Activated CD4-positive, alpha-beta T cell treated with anti-CD3 and anti-CD28 coated beads, Interleukin-10, Interleukin-2, amounts not matched to agents 100 ng/mL and 50 ng/mL, durations not matched to agents 16 hours and 8 hours (primary cell): ENCODE data around the gene PEX14.

Experiments
- DNase-seq: peaks from one replicate; pipeline ENCODE4 v3.0.0-alpha.2; 2020

The PEX14 gene

DNA sequence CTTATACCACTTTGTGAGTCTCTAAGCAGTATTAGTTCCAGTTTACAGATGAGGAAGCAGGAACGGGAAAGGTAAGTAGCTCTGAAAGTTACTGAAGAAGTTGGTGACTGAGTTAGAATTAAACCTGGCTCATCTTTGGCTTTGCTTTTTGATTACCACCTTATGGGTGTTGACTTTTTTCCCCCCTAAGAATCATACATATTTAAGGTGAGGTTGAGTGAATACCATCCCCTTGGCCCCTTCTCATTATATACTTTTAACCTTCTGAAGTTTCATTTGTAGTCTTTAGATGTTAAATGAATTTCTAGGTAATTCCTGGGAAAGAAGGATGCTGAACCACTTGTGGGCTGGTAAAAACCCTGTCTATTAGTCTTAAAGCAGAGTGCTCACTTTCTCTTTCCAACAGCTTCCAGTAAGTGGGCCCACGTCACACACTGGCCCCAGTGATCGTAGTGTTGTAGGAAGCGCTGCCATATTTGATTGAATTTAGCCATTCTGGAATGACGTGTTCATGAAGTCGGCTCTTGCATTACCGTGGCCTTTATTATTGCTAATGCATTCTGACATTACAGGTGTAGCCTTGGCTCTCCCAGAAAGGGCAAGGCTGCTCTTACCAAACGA is 46.9 kb downstream of the PEX14 start:
- no peak for DNase-seq

- DNase-seq = no peak
These were observed 47.6 kb downstream of the PEX14 start for GRCh38 chr1:10522322-10522860.

- no peak for DNase-seq
These were observed 50.5 kb downstream of the PEX14 start for GRCh38 chr1:10525208-10525607.

- no peak for DNase-seq
These were observed 53.6 kb downstream of the PEX14 start for GRCh38 chr1:10528066-10529014.

DNA sequence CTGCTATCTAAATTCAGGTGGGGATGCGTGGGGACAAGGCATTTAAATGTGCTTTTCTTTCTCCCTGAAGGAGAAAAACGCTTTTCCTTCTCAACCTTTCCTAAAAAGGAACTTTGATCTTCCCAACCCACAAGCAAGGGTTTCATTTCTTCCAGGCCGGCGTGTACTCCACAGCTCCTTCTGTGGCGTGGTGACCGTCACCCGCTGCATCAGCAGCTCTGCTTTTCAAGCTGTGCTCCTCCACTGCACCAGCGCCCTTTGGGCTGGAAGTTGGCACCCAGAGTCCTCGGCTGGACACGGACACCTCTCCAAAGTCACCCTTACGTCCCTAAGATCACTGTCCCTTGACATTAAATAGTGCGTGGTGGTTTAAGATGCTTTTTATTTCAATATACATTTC is 54.3 kb downstream of the PEX14 start:
- no peak for DNase-seq

GRCh38 chr1:10529765-10530164 is 55.0 kb downstream of the PEX14 start:
- DNase-seq = no peak

GRCh38 chr1:10530281-10530740 is 55.6 kb downstream of the PEX14 start:
- DNase-seq = no peak

DNA sequence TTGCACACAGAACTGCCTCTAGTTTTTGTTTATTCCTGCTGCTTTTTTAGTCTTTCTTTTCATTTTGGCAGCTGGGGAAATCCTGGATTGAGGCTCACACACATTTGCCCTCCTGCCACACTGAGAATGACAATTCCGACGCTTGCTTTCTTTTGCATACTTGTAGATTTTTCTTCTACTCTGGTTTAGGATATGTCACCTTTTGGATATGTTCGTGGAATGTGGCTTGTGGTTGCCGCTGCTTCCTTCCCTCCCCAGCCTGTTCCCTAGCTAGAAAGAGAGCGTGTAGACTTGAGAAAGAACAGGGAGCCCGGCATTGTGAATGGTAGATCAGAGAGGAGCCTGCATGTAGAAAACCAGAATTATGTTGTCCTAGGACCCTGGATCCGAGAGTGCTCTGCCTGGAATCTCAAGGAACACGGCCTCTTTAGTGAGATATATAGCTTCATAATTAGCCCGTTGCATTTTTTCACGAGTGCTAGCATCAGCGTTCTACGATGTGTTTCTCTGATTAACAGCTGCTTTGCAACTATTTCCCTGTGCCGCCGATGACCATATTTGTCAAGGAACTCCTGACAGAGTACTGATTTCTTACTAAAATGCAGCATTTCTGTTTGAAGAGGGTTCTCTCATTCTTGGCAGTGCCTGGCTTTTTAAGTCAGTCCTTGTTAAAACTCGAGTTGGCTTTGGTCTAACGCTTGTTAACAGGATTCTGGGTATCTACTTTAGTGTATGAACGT is 56.2 kb downstream of the PEX14 start:
- DNase-seq = no peak

- no peak for DNase-seq
These were observed 57.6 kb downstream of the PEX14 start for GRCh38 chr1:10532362-10532761.

DNA sequence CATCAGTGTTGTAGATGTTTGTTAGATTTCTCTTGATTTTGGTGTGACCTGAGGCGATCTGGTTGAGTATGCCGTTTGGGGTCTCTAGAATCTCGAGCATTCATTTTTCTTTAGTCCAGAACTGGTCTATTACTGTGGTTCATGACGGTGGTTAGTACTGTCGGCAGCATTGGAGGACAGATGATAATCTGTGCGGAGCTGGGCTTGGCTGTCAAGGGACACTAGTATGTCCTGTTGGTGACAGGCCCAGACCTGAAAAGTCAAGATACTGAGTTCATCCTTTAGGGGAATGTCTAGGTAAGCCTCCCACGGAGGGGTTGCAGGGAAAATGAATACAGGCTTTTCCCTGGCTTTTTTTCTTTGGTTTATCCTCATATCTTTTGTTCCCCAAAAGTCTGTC is 59.8 kb downstream of the PEX14 start:
- no peak for DNase-seq

DNA sequence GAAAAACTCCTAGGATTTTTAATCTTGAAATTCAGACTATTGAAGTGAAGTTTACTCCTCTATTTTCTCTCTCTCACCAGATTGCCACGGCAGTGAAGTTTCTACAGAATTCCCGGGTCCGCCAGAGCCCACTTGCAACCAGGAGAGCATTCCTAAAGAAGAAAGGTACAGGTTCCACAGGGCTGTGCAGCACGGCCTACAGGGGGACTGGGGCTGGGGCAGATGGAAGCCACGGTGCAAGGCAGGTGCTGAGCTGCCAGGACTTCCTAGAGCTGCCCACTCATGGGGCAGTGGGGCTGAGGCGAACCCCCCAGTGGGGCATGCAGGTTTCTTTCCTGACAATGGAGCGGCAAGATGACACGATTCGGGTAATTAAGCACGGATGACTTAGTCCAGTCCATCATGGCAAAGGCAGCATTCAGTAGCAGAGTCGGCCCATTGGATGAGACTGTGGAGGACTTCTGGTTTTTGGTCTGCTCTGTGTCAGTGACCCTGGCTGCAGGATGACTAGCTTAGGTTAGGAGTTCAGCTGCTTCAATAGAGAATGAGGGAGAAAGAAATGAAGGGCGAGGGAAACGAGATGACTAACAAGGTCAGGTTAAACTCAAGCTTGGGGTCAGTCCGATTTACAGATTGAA is 61.5 kb downstream of the PEX14 start:
- no peak for DNase-seq

GRCh38 chr1:10537082-10537766 is 62.5 kb downstream of the PEX14 start:
- no peak for DNase-seq

DNA sequence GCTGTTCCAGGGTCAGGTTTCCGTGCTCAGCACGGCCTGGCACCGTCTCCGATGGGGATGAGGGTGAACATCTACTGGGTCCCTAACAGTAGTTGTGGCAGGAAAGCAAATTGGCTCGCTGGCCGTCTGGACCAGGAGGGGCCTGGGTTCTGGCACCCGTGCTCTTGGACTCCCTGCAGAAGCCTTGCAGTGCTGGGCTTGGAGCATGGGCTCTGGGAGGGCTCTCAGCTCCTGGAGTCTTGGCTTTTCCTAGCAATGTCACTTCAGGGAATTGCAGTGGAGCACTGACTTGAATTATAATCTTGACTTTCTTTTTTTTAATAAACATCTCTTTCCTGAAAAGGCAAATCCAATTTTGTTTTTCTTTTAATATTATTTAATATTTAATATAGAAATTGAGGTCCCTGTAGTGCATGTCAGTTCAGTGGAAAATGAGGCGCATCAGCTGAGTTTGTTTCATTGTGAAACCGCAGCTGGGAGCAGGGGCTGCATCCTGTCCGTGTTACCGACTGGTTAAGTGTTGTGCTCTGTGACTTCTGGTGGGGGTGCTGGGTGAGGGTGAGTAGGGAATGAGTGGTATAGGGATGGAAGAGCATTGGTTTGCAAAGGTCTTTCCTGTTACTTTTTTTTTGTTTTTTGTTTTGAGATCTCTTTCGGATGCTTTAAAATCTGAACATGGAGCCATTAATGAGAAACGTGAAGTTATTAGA is 64.1 kb downstream of the PEX14 start:
- peak; percentile 30 for DNase-seq

- peak; percentile 24 for DNase-seq
These were observed 64.8 kb downstream of the PEX14 start for GRCh38 chr1:10539411-10540043.

DNA sequence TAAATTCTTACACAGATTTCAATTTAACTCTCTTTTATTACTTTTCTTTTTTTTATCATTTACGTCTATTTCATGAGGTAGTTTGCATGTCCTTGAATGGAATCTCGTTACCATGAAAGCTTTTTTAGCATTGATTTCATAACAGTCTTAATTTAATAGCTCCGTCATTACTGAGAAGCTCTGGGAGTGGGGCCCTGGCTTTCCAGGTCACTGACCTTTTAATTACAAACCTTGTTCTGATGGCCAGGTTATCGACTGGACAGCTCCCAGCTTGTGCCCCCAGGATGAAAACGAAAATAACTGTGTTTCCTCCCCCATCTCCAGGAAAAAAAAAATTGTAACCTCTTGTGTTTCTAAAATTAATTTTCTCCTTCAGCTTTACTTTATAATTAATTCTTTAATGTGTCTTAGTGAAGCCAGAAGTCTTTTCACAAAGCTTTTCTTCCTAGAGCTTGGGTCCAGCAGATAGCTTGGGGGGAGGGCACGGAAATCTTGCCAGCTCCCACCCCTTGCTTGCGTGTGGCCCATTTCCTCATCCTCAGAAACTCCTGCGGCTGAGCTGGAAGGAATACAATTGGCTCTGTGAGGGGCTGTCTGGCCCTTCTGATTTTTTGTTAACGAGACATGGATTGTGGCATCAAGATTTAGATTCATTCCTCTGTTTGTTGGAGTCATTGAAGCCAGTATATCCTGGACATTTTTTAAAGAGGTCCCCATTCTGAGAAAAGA is 65.7 kb downstream of the PEX14 start:
- DNase-seq = no peak

DNA sequence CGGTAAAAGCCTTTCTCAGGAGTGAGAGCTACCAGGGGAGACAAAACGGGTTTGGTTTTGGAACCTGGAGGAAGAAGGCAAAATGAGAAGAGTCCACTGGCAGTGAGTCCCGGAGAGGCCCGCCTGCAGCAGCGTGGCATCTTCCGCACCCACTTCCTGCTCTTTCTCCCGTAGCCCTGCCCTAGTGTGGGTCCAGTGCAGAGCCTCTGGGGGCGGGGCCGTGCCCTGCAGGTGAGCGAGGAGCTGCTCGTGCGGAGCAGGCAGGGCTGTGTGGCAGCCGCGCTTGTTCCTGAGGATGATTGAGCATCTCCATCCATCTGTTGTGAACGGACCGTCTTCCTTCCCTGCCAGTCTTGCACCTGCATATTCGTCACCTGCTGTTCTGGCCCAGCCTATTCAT is 66.5 kb downstream of the PEX14 start:
- no peak for DNase-seq

- no peak for DNase-seq
These were observed 69.5 kb downstream of the PEX14 start for GRCh38 chr1:10544239-10544638.

GRCh38 chr1:10546896-10547295 is 72.1 kb downstream of the PEX14 start:
- DNase-seq = no peak

GRCh38 chr1:10549904-10550664 is 75.3 kb downstream of the PEX14 start:
- no peak for DNase-seq
